Stimulated activated CD4-positive, alpha-beta T cell treated with anti-CD3 and anti-CD28 coated beads, Interleukin-1b, Interleukin-23, amount 100 ng/mL, for 4 hours (primary cell): ENCODE measurements around the gene CCDC92.
"Not testable (repeated sequence)": the region's sequence is repeated elsewhere in the genome, so short reads cannot be mapped to it uniquely, and the experiment has no call there.

Source experiments
- DNase-seq, 2 donors: peaks; one replicate each; pipeline ENCODE4 v3.0.0-alpha.2; 2020; ENCODE audit warnings: low read depth in 2 of 2

Gene CCDC92

GRCh38 chr12:123949770-123950165, 22.9 kb downstream of the CCDC92 start:
- DNase-seq = no peak

GRCh38 chr12:123948796-123949769, 23.5 kb downstream of the CCDC92 start:
- no peak for DNase-seq

- no peak for DNase-seq
Measured at GRCh38 chr12:123948401-123948795, 24.2 kb downstream of the CCDC92 start.

DNA sequence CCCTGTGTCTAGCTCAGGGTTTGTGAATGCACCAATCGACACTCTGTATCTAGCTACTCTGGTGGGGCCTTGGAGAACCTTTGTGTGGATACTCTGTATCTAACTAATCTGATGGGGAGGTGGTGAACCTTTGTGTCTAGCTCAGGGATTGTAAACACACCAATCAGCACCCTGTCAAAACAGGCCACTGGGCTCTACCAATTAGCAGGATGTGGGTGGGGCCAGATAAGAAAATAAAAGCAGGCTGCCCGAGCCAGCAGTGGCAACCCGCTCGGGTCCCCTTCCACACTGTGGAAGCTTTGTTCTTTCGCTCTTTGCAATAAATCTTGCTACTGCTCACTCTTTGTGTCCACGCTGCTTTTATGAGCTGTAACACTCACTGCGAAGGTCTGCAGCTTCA, 25.1 kb downstream of the CCDC92 start:
- not testable (repeated sequence) for DNase-seq

- DNase-seq = not testable (repeated sequence)
Measured at GRCh38 chr12:123946516-123947505, 25.8 kb downstream of the CCDC92 start.

DNA sequence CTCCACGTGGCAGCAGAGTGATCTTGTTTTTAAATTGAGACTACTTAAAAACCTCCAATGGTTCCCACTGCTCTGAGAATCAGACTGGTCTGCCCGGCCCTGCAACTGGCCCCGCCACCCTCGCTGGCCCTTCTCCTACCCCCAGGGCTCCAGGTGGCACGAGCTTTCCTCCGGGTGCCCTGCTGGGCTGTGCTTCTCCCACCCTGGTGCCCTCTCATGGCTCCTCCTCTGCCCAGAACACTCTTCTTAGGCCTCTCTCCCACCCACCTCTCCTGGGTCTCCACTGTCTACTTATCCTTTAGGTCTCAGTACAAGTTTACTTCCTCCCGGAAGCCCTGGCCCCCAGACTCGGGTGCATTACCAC, 26.5 kb downstream of the CCDC92 start:
- no peak for DNase-seq

DNA sequence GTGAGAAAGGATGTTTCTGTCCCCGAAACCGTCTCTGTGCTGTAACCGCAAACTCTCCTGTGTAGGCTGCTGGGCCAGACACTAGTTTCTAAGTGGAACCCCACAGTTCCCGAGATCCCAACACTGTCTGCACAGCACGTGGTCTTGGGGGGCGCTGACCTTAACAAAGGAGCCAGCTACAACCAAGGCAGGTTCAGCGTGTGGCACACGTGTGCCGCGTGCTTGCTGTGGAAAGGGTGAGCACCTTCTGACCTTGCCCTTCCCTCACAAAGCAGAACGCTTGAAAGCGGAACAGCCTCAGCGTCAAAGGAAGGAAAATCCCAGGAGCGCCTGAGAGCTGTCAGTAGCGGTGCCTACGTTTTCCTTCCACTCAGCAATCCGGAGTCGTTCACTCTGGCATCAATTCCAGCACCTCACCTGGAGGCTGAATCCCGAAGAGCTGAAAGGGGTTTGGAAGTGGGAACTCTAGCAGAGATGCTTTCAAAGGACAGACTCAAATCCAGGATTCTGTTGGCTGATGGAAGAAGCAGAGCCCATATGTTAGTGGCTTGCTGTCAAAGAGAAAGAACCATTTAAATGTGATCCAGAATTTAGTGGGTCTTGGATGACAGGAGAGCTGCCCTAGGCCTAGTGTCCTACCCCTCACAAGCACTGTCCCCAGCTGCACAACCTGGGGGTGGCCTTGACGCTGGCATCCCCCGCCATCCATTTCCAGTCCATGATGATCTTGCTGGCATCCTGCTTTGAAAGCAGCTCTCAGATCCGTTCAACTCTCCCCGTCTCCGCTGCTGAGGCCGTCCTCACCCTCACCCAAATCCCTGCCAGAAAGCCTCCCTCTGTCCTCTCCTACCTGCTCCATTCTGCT, 27.1 kb downstream of the CCDC92 start:
- no peak for DNase-seq

DNA sequence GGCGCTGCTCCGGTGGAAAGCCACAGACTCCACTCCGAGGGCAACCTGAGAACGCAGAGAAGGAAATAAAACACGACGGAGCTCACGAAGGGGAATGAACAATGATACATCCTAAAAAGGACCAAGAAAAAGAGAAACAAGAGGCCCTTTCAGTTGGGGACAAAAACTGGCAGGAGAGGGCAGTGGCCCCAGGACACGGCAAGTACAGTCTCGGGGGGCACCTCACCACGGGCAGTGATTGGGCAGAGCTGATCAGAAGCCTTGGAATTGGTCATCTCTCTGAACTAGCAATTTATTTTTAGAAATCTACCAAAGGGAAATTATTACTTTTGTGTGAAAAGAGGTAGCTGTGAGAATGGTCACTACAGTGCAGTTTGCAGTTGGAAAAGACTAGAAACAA, 27.9 kb downstream of the CCDC92 start:
- no peak for DNase-seq

DNA sequence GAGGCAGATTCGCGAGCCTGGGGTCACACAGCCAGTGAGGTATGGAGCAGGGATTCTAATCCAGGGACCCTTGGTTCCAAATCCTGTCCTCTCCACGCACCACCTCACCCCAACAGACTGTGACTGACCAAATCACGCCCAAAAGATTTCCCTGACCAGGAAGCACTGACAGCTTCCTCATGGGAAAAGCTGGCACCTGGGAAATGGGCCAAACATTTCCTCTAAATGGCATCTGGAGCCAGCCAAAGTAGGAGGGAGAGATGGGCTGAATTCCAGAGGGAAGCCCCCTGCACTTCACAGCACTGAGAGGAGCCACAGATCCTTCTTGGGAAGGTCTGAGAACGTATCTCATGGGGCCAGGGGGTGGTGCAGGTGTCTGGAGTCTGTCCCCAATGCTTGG, 28.8 kb downstream of the CCDC92 start:
- no peak for DNase-seq

- DNase-seq = no peak
Measured at GRCh38 chr12:123942911-123943648, 29.6 kb downstream of the CCDC92 start.

DNA sequence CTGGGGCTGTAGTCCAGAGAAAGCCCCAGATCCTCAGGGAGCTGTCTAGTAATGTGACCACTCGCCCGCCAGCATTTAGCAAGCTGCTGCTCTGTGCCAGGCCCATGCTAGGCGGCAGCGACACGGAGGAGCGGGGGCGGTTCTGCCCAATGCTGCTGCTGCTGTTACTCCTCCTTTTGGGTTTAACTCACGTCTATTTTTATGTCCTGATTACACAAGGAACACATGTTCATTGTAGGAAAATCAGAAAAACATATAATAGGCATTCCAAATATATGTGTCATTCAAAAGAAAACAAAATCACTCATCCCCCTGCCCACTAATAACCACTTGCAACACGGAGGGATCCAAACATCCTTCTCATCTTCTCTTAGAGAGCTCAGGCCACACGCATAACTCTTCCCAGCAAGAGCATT, 30.4 kb downstream of the CCDC92 start:
- no peak for DNase-seq

DNA sequence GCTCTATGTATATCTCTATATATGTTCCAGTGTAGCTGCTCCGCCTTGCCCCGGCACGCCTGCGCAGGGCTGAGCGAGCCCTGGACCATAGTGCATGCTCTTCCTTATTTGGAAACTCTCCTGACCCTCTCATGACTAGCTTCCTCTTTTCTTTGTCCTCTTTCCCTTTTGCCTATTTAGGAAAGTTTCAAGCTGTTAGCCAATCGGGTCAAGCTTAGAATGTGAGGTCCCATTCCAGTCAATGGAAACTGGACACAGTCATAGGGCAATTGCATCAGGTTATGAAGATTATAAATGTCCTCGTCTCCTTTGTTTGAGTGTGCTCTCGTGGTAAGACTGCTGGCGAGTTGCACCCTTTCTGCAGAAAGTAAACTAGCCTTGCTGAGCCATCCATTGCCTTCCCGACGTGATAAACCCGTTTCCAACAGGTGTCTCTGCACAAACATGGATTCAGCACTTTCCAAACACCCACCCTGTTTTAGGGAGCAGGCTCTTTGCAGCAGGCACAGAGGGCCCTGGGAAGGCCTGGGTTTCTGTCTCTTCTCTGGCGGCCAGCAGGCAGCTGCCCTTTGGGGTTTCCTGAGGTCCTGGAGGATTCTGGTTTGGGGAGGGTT, 30.9 kb downstream of the CCDC92 start:
- no peak for DNase-seq

DNA sequence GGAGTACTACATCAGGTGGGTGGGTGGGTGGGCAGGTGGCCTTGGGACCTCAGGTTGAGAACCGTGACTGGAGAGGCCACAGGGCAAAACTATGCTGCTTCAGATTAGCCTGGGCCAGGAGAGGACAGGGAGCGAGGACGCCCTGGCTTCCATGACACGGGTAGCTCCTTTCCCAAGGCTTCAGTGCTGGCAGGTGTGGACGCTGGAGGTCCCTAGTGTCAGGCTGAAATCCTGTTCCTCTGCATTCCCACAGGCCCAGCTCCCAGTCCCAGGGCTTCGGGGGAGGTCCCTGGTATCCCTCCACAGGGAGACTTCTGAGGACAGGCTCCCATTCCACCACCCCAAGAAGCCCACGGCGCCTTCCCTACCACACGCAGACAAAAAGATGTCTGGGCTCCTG, 31.6 kb downstream of the CCDC92 start:
- no peak for DNase-seq

- no peak for DNase-seq
Measured at GRCh38 chr12:123940627-123940966, 32.0 kb downstream of the CCDC92 start.

- no peak for DNase-seq
Measured at GRCh38 chr12:123939716-123940626, 32.7 kb downstream of the CCDC92 start.

DNA sequence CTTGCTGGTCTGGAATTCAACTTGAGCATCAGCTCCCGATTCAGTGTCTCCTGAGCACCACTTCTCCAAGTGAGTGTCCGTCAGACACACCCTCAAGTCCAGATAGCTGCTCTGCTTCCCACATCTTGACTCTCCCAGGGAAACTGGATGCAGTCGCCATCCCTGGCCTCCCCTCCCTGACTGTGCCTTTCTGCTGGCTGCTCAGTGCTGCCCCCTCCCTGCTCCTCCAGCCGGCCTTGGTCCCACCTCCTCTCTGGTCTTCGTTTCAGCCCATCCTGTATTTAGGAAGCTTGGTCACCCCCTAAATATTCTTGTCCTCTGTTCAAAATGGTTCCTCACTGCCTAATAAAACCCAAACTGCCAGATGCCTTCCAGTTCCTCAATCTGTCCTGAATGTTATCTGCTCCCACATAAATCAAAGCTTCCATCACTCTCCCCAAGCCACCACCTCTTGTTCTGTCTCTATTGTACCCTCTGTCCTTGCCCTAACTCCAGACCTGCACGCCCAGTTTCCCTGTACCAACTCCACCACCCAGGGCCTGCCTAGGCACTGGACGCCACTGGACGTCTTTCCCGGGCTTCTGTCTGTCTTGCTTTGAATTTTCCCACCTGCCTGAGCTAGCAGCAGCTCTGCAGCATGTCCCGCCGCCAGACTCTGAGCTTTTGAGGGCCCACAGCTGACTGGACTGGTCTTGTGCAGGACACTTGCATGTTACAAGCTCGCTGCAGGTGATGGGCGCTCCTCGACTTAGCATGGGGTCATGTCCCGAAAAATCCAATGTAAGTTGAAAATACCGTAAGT, 33.8 kb downstream of the CCDC92 start:
- no peak for DNase-seq

DNA sequence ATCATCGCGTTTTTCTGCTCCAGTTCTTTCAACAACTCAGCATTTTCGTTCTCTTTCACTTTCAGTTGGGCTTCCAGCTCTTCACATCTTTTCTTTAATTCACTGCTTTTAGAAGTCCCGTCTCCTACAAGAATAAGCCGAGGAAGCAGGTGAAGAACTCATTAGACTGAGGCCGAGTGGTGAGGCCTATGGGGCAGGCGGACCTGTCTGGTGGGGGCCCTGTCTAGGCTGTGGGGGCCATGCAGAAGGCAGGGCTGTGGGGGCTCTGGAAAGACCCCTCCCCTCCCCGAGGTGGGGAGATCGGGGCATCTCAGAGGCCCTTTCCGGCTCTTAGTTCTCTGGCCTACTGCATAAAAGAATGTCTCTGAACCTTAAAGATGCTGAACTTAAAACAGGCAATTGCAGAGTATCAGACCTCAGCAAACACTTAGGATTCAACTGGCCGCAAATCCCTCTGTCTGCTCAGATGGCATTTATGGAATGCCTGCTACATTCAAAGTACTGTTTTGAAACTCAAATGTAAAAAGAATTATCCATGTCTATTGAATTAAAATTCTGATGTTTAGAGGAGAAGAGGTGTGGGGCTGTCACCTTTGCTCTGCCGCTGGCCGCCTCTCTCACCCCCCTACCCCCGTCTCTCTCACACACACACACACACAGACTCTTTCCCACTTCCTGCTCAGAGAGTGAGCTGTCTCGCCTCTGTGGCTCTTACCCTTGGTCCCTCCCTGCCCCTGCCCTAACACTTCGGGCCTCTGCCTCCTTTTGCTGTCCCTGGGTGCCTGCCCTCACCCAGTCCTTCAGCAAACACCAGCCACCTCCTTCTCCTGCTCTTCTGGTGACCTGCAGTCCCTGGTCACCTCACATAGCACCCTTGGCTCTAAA, 34.7 kb downstream of the CCDC92 start:
- peak in 1 of 2 donors; percentile 25 for DNase-seq
